ENCODE results near the gene RGS5. TPM values are rescaled to one million over a fixed set of nuclear protein-coding genes. Genes with fewer than 3 reads are reported as not detected.

The RGS5 gene
- total RNA-seq, 1 experiment from 2014 or later: 4.7 TPM

DNA sequence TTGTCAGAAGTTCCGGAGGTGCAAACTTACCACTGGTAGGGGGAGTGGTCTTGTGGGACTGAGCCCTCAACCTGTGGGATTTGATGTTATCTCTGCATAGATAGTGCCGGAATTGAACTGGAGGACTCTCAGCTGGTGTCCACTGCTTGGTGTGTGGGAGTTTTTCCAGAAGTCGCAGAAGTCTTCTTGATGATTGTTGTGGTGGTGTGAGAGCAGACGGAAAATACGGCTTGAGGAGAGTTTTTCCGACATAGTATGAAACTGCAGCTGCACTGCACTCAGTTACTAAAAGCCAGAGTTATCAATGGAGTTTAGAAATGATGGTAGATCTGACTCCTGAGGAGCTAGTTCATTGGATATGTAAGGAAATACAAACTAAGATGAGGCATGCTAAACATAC is 14.9 kb downstream of the RGS5 start:
- H3K9me3 ChIP-seq (ENCODE audit: low read depth, low read length, poor library complexity, severe bottlenecking): no peaks in the 10 kb centered on the region
- intact Hi-C loops (cut with micrococcal nuclease; ENCODE audit: unreplicated experiment): no loop called here
- POLR2A ChIA-PET (ENCODE audit: low non-redundant PET): no interaction called here
- no peak overlapping the region for H3K4me3 ChIP-seq (ENCODE audit: low read depth, low read length, poor library complexity, severe bottlenecking)
- H3K27me3 ChIP-seq (replicated peaks; ENCODE audit: insufficient read depth, low read depth, low read length, poor library complexity): no peaks in the 10 kb centered on the region
- BruUV-seq (replicated peaks): no TSS peak
- CTCF ChIA-PET: no interaction called here
- no peaks in the 10 kb centered on the region for H3K4me1 ChIP-seq (ENCODE audit: insufficient read depth, low read length, poor library complexity, severe bottlenecking)
- no peak overlapping the region for H3K27ac ChIP-seq (ENCODE audit: low read depth, low read length, poor library complexity, severe bottlenecking)
- H3K36me3 ChIP-seq (ENCODE audit: insufficient read depth, low read length, poor library complexity, severe bottlenecking): no peaks in the 10 kb centered on the region
- TF ChIP-seq, protein P1, sequence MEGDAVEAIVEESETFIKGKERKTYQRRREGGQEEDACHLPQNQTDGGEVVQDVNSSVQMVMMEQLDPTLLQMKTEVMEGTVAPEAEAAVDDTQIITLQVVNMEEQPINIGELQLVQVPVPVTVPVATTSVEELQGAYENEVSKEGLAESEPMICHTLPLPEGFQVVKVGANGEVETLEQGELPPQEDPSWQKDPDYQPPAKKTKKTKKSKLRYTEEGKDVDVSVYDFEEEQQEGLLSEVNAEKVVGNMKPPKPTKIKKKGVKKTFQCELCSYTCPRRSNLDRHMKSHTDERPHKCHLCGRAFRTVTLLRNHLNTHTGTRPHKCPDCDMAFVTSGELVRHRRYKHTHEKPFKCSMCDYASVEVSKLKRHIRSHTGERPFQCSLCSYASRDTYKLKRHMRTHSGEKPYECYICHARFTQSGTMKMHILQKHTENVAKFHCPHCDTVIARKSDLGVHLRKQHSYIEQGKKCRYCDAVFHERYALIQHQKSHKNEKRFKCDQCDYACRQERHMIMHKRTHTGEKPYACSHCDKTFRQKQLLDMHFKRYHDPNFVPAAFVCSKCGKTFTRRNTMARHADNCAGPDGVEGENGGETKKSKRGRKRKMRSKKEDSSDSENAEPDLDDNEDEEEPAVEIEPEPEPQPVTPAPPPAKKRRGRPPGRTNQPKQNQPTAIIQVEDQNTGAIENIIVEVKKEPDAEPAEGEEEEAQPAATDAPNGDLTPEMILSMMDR (conservative IDR thresholded peaks at IDR 0.05; ENCODE audit: low read depth, low read length): no peak
- TF ChIP-seq EZH2 (IDR thresholded peaks at IDR 0.05; ENCODE audit: borderline replicate concordance, low read depth, low read length, poor library complexity, severe bottlenecking): no peak
- no peak for DNase-seq (ENCODE audit: low spot score)

GRCh38 chr1:163186862-163187261 is 15.9 kb downstream of the RGS5 start:
- Histone ChIP-seq H3K4me1 (ENCODE audit: insufficient read depth, low read length, poor library complexity, severe bottlenecking) (no peaks in the 10 kb centered on the region), H3K27me3 (replicated peaks; ENCODE audit: insufficient read depth, low read depth, low read length, poor library complexity) (no peaks in the 10 kb centered on the region), H3K36me3 (ENCODE audit: insufficient read depth, low read length, poor library complexity, severe bottlenecking) (no peaks in the 10 kb centered on the region), H3K4me3 (ENCODE audit: low read depth, low read length, poor library complexity, severe bottlenecking) (no peak overlapping the region), H3K9me3 (ENCODE audit: low read depth, low read length, poor library complexity, severe bottlenecking) (no peaks in the 10 kb centered on the region), H3K27ac (ENCODE audit: low read depth, low read length, poor library complexity, severe bottlenecking) (no peak overlapping the region)
- POLR2A ChIA-PET (ENCODE audit: low non-redundant PET): no interaction called here
- CTCF ChIA-PET: no interaction called here
- intact Hi-C loops (cut with micrococcal nuclease; ENCODE audit: unreplicated experiment): no loop called here
- BruUV-seq (replicated peaks): no TSS peak
- no peak for DNase-seq (ENCODE audit: low spot score)
- TF ChIP-seq, protein P1 (conservative IDR thresholded peaks at IDR 0.05; ENCODE audit: low read depth, low read length): no peak
- no peak for TF ChIP-seq EZH2 (IDR thresholded peaks at IDR 0.05; ENCODE audit: borderline replicate concordance, low read depth, low read length, poor library complexity, severe bottlenecking)

GRCh38 chr1:163182330-163182949 is 20.3 kb downstream of the RGS5 start:
- ChIA-PET POLR2A (ENCODE audit: low non-redundant PET) (no interaction called here), CTCF (no interaction called here)
- Histone ChIP-seq H3K9me3 (ENCODE audit: low read depth, low read length, poor library complexity, severe bottlenecking) (no peaks in the 10 kb centered on the region), H3K4me3 (ENCODE audit: low read depth, low read length, poor library complexity, severe bottlenecking) (no peak overlapping the region), H3K4me1 (ENCODE audit: insufficient read depth, low read length, poor library complexity, severe bottlenecking) (peaks cover 16% of the 10 kb centered on the region), H3K27ac (ENCODE audit: low read depth, low read length, poor library complexity, severe bottlenecking) (no peak overlapping the region), H3K27me3 (replicated peaks; ENCODE audit: insufficient read depth, low read depth, low read length, poor library complexity) (no peaks in the 10 kb centered on the region), H3K36me3 (ENCODE audit: insufficient read depth, low read length, poor library complexity, severe bottlenecking) (no peaks in the 10 kb centered on the region)
- no TSS peak for BruUV-seq (replicated peaks)
- TF ChIP-seq, protein P1 (conservative IDR thresholded peaks at IDR 0.05; ENCODE audit: low read depth, low read length): no peak
- TF ChIP-seq EZH2 (IDR thresholded peaks at IDR 0.05; ENCODE audit: borderline replicate concordance, low read depth, low read length, poor library complexity, severe bottlenecking): no peak
- DNase-seq (ENCODE audit: low spot score): no peak
- intact Hi-C loops (cut with micrococcal nuclease; ENCODE audit: unreplicated experiment): no loop called here
